Stimulated activated memory B cell treated with anti-CD40 and anti-IgM and Interleukin-4, amounts not matched to agents 10 μg/mL and 1 μg/mL and 100 μg/mL, for 72 hours (primary cell): ENCODE data around the gene OR2H1.
"Not testable (repeated sequence)": the region's sequence is repeated elsewhere in the genome, so short reads cannot be mapped to it uniquely, and the experiment has no call there.

Experiments used
- ATAC-seq: fragments of 150-1000 bp; cut with Tn5 transposase; 2 replicates; pipeline ENCODE4 v1.10.0; 2021
- H3K27ac Mint-ChIP-seq: one replicate; pipeline ENCODE4 v1.8.0; 2022; ENCODE audit warnings: mild to moderate bottlenecking, mixed read lengths
- H3K27me3 Mint-ChIP-seq: one replicate; pipeline ENCODE4 v1.8.0; 2022; ENCODE audit warnings: mixed read lengths
- H3K36me3 Mint-ChIP-seq: one replicate; pipeline ENCODE4 v1.8.0; 2022; ENCODE audit warnings: mixed read lengths
- H3K4me1 Mint-ChIP-seq: one replicate; pipeline ENCODE4 v1.8.0; 2022; ENCODE audit warnings: mixed read lengths
- H3K4me3 Mint-ChIP-seq: one replicate; pipeline ENCODE4 v1.8.0; 2022; ENCODE audit warnings: mild to moderate bottlenecking, moderate library complexity, mixed read lengths
- H3K9me3 Mint-ChIP-seq: one replicate; pipeline ENCODE4 v1.8.0; 2022; ENCODE audit warnings: mixed read lengths

The OR2H1 gene

DNA sequence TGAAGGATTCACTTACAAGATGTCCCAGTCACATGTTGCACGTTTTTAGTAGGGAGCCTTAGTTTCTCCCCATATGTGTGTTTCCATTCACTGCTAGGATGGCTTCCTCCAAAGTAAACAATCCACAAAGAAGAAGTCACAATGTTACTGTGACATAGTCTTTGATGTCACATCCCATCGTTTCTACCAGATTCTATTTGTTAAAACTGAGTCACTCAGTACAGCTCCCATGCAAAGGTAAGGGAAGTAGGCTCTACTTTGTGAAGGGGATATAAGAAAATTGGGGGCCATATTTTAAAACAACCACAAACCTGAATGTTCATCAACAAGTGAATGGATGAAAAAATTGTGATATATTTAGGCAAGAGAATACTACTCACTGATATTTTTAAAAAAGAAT, at the start of gene OR2H1, which contains the start of gene OR11A1:
Gene OR2H1, plus strand, starts transcription at position 185 of the 400 bp plus-strand sequence. CDS start 4,615 bp downstream, outside the sequence.
Gene OR11A1, minus strand, starts transcription at position 101 of the 400 bp plus-strand sequence. CDS start 29,430 bp downstream, outside the sequence.
- Mint-ChIP-seq H3K27ac (no peak within 1 kb of the TSS), H3K27me3 (peaks cover 3% of the 10 kb centered on the region), H3K36me3 (no peaks in the 10 kb centered on the region), H3K9me3 (no peaks in the 10 kb centered on the region), H3K4me1 (no peaks in the 10 kb centered on the region), H3K4me3 (no peak within 1 kb of the TSS)
- no peak for ATAC-seq

DNA sequence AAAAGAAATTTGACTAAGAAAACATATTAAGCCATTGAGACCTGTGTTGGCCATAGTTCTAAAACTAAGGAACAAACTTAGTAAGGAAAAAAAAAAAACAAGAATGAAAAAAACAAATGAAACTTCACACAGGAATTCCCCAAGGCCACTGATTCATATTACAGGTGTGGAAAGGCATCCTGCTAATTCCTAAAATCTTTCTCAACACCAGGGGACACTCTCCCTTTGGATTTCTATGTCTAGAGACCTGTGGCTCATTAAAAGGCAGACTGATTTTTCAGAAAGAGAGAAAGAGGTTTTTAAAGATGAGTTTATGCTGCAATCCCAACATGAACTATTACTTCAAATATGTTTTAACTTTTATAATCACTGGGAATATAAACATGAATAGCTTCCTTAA, 42.4 kb upstream of the OR2H1 start, which contains the start of gene OR12D1:
Gene OR12D1, plus strand, starts transcription at position 341 of the 400 bp plus-strand sequence.
- H3K27ac Mint-ChIP-seq = no peak within 1 kb of the TSS
- no peak for ATAC-seq
- no peaks in the 10 kb centered on the region for H3K36me3 Mint-ChIP-seq
- no peaks in the 10 kb centered on the region for H3K4me1 Mint-ChIP-seq
- no peak within 1 kb of the TSS for H3K4me3 Mint-ChIP-seq
- peaks cover 15% of the 10 kb centered on the region for H3K9me3 Mint-ChIP-seq
- H3K27me3 Mint-ChIP-seq = peaks cover 32% of the 10 kb centered on the region

DNA sequence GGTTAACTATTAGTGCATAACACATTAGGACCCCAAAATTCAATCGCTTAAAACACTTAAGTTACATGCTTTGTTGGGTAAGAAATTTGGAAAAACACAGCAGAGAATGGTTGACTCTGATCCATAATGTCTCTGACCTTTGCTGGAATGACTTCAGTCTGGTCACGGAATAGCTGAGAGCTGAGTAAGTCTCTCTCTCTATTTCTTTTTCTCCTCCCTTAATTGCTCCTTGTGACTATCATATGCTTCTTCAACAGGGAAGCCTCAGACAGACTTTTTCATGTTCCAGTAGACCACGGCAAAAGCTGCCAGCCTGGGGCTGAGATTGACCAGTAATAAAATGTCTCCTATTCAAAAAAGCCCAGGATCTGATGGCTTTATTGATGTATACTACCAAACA, 37.4 kb upstream of the OR2H1 start:
- Mint-ChIP-seq H3K27me3 (peaks cover 19% of the 10 kb centered on the region), H3K4me1 (no peaks in the 10 kb centered on the region), H3K4me3 (no peak overlapping the region), H3K27ac (no peak overlapping the region), H3K36me3 (no peaks in the 10 kb centered on the region), H3K9me3 (no peaks in the 10 kb centered on the region)
- no peak for ATAC-seq

DNA sequence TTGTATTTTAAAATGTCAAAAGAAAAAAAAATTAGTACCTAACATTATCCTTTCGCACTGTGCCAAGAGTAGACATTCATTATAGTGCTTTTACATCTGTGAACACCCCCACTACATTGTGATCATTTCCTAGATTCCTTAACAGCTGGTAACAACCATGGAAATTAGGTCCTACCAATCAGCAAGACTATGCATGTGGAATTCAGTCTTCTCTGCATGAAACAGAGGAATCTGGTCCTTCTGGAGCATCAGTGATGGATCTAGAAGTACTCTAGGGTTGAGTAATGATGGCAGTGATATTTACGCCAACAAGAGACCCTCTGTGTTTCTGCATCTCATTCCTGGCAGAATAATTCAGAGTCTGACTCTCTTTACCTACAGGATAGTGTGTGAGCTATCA, 32.8 kb upstream of the OR2H1 start:
- no peak overlapping the region for H3K27ac Mint-ChIP-seq
- H3K9me3 Mint-ChIP-seq = no peaks in the 10 kb centered on the region
- ATAC-seq = no peak
- H3K27me3 Mint-ChIP-seq = peaks cover 28% of the 10 kb centered on the region
- no peak overlapping the region for H3K4me3 Mint-ChIP-seq
- H3K4me1 Mint-ChIP-seq = no peaks in the 10 kb centered on the region
- no peaks in the 10 kb centered on the region for H3K36me3 Mint-ChIP-seq

DNA sequence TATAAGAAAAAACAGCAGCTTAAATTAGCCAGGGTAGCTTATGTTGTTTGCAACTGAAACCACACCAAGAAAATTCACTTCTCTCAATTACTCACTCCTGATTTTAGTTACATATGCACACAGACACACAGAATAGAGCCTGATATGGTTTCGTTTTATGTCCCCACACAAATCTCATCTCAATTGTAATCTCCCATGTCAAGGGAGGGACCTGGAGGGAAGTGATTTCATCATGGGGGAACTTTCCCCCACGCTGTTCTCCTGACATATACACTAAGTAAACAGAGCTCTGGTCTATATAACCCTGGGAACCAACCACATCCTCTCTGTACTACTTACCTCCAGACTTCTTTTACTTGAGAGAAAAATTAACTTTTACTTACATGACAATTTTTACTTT, 32.4 kb upstream of the OR2H1 start:
- no peak for ATAC-seq
- Mint-ChIP-seq H3K36me3 (no peaks in the 10 kb centered on the region), H3K4me3 (no peak overlapping the region), H3K27ac (no peak overlapping the region), H3K27me3 (peaks cover 28% of the 10 kb centered on the region), H3K4me1 (no peaks in the 10 kb centered on the region), H3K9me3 (no peaks in the 10 kb centered on the region)

DNA sequence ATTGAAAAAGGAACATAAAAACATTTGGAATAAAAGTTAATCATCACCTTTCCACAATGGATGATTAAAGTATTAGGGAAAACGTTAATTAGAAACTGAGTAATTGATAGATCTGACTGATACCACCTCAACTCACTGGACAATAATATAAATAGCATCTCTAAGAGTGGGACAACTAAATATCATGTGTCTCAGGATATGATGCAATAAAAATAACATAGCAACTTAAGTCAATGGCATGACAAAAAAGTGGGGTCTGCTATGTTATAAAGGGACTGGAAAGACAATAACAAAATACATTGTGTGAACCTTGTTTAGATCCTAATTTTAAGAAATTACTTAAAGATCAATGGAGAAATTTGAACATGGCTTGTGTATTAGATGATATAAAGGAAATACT, 31.9 kb upstream of the OR2H1 start:
- H3K36me3 Mint-ChIP-seq = no peaks in the 10 kb centered on the region
- no peaks in the 10 kb centered on the region for H3K9me3 Mint-ChIP-seq
- ATAC-seq = no peak
- no peaks in the 10 kb centered on the region for H3K4me1 Mint-ChIP-seq
- H3K27me3 Mint-ChIP-seq = peaks cover 28% of the 10 kb centered on the region
- H3K4me3 Mint-ChIP-seq = no peak overlapping the region
- H3K27ac Mint-ChIP-seq = no peak overlapping the region

DNA sequence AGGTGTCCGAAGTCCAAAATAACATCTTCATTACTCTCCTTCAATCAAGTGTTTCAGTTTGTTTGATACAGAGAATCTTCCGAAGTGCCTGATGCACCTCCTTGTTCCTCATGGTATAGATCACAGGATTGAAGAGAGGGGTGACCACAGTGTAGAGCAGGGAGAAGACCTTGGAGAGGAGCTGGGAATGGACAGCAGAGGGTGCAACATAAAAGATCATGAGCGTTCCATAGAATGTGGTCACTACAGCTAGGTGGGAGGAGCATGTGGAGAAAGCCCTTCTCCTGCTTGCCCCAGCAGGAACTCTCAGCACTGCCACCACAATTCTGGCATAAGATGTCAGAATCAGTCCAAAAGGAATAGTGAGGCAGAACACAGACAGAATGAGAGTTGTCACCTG, 30.3 kb upstream of the OR2H1 start:
- no peak for ATAC-seq
- H3K4me3 Mint-ChIP-seq = no peak overlapping the region
- no peaks in the 10 kb centered on the region for H3K4me1 Mint-ChIP-seq
- H3K36me3 Mint-ChIP-seq = no peaks in the 10 kb centered on the region
- no peaks in the 10 kb centered on the region for H3K9me3 Mint-ChIP-seq
- peaks cover 18% of the 10 kb centered on the region for H3K27me3 Mint-ChIP-seq
- H3K27ac Mint-ChIP-seq = no peak overlapping the region

DNA sequence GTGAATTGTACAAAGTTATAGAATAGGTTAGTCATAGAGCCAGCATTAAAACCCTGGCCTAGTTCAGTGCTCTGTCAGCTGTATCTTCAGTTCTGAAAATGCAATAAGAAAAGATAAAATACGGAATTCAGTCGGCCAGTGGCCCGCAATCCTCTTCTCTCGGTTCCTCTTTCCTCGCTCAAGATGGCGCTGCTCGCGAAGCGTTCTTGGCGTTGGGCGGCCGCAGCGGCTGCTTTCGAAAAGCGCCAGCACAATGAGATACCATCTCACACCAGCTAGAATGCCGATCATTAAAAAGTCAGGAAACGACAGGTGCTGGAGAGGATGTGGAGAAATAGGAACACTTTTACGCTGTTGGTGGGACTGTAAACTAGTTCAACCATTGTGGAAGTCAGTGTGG, 20.2 kb upstream of the OR2H1 start:
- H3K27me3 Mint-ChIP-seq = peaks cover 30% of the 10 kb centered on the region
- H3K4me3 Mint-ChIP-seq, H3K4me1 Mint-ChIP-seq, ATAC-seq, H3K9me3 Mint-ChIP-seq, H3K36me3 Mint-ChIP-seq, H3K27ac Mint-ChIP-seq: not testable (repeated sequence)

DNA sequence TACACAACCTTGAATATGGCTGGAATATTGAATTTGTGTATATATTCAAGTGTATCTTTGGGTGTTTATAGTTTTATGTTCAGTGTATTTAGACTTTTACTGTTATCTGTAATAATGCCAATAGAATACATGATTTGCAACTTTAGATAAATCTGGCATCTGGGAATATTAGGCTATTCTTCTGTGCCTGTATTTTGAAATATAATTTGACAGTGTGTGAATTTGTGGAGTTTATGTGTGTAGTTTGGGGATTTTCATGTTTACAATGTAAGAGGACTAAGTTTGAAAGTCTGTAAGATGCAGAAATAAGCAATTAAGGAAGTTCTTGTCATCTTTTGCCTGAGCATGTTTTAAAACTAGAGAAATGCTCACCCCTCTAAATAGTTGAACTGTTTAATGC, 17.9 kb upstream of the OR2H1 start, which contains the start of gene OR10C1:
Gene OR10C1, plus strand, starts transcription at position 301 of the 400 bp plus-strand sequence. CDS start 710 bp downstream, outside the sequence.
- no peak for ATAC-seq
- Mint-ChIP-seq H3K9me3 (no peaks in the 10 kb centered on the region), H3K36me3 (no peaks in the 10 kb centered on the region), H3K27ac (no peak within 1 kb of the TSS), H3K27me3 (peaks cover 26% of the 10 kb centered on the region), H3K4me1 (no peaks in the 10 kb centered on the region), H3K4me3 (no peak within 1 kb of the TSS)

DNA sequence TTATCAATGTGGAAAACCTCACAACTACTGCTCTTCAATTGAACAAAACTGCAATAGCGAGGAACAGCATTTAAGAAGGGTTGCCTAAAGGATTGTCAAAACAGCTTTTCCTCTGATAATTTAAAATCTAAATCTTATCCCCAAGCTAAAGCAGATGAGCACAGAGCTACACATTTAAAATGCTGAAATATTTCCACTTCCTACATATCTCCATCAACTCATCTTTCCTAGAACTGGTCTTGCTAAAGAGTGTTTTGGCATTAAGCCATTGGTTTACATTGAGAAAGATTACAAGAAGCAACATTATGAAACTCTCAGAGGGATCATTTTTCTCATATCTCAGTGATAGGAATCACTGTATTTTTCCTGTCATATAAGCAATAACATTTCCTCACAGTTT, 14.2 kb upstream of the OR2H1 start:
- peaks cover 7% of the 10 kb centered on the region for H3K9me3 Mint-ChIP-seq
- H3K27ac Mint-ChIP-seq = no peak overlapping the region
- no peaks in the 10 kb centered on the region for H3K4me1 Mint-ChIP-seq
- H3K4me3 Mint-ChIP-seq = no peak overlapping the region
- H3K27me3 Mint-ChIP-seq = peaks cover 46% of the 10 kb centered on the region
- no peaks in the 10 kb centered on the region for H3K36me3 Mint-ChIP-seq
- ATAC-seq = no peak

DNA sequence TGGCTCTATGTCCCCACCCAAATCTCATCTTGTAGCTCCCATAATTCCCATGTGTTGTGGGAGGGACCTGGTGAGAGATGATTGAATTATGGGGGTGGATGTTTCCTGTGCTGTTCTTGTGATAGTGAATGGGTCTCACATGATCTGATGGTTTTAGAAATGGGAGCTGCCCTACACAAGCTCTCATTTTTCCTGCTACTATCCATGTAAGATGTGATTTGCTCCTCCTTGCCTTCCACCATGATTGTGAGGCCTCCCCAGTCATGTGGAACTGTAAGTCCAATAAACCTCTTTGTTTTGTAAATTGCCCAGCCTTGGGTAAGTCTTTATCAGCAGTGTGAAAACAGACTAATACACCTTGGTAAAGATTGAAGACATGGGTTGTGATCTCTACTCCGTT, 12.9 kb upstream of the OR2H1 start:
- not testable (repeated sequence) for ATAC-seq, H3K9me3 Mint-ChIP-seq, H3K4me3 Mint-ChIP-seq, H3K4me1 Mint-ChIP-seq, H3K27ac Mint-ChIP-seq, H3K36me3 Mint-ChIP-seq
- H3K27me3 Mint-ChIP-seq = peaks cover 52% of the 10 kb centered on the region

DNA sequence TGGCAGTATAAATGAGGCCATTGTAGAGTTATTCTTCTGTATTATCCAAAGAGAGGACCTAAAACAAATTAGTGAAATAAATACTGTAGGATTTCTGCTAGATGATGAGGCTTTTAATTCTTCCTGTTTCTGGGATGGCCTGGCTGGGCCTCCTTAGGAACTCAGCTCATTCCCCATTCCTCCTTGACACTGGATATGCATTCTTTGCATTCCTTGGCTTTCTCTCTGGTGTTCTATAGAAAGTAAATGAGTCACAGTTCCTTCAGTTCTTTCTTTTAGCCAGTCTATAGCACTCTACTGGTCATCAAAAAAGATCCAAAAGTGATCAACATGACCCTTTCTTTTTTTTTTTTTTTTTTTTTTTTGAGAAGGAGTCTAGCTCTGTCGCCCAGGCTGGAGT, 9.3 kb upstream of the OR2H1 start:
- Mint-ChIP-seq H3K27me3 (peaks cover 41% of the 10 kb centered on the region), H3K36me3 (no peaks in the 10 kb centered on the region), H3K4me3 (no peak overlapping the region), H3K4me1 (no peaks in the 10 kb centered on the region), H3K9me3 (peaks cover 12% of the 10 kb centered on the region), H3K27ac (no peak overlapping the region)
- no peak for ATAC-seq

DNA sequence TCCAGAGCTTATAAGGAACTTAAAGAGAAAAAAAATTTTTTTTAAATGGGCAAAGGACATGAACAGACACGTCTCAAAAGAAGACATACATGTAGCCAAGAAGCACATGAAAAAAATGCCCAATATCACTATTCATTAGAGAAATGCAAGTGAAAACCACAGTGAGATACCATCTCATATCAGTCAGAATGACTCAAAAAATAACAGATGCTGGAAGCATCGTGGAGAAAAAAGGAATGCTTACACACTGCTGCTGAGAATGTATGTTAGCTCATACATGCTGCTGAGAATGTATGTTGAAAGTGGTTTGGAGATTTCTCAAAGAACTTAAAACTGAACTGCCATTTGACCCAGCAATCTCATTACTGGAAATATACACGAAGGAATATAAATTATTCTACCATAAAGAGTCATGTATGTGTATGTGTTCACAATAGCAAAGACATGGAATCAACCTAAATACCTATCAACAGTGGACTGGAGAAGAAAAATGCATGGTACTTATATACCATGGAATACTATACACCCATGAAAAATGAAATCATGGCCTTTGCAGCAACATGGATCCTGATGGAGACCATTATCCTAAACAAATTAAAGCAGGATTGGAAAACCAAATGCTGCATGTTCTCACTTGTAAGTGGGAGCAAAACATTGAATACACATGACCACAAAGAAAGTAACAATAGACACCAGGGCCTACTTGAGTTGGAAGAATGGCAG, 5.3 kb upstream of the OR2H1 start:
- Mint-ChIP-seq H3K27me3 (peaks cover 18% of the 10 kb centered on the region), H3K36me3 (no peaks in the 10 kb centered on the region), H3K9me3 (peaks cover 5% of the 10 kb centered on the region), H3K4me1 (no peaks in the 10 kb centered on the region), H3K27ac (no peak overlapping the region), H3K4me3 (no peak overlapping the region)
- no peak for ATAC-seq

DNA sequence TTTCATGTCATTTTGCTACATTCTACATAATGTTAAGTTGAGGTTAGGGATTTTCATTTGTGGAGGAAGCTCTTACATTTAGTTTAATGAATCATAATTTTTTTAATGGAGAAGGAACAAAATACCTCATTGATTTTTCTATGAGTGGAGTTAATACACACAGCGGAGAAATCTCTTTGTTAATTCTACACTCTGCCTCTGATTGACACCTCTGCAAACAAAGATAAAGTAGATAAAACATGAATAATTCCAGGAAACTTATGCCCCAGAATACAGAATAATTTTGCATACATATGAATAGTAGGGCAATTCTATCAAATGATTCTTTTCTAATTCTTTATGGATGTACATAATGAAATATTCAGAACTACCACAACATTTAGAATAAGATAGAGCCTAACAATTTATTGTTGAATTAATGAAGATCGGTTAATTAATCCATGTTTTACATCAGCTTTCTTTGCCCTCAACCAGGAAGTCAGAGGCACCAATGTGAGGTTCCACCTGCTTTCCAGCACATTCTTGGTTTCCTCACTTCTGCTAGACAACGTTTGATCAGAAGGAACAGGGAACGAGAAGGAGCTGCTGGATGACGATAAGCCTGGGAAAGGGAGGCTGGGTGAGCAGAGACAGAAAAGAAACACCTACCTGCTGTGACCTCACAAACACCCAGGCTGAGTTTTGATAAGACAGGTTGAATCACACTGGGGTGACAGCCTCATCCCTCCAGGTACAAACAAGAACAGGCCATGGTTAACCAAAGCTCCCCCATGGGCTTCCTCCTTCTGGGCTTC, 4.3 kb downstream of the OR2H1 start:
- H3K36me3 Mint-ChIP-seq = no peaks in the 10 kb centered on the region
- H3K27me3 Mint-ChIP-seq = peaks cover 11% of the 10 kb centered on the region
- H3K27ac Mint-ChIP-seq = no peak overlapping the region

DNA sequence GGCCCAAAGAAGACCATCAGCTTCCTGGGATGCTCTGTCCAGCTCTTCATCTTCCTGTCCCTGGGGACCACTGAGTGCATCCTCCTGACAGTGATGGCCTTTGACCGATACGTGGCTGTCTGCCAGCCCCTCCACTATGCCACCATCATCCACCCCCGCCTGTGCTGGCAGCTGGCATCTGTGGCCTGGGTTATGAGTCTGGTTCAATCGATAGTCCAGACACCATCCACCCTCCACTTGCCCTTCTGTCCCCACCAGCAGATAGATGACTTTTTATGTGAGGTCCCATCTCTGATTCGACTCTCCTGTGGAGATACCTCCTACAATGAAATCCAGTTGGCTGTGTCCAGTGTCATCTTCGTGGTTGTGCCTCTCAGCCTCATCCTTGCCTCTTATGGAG, 5.1 kb downstream of the OR2H1 start:
- no peaks in the 10 kb centered on the region for H3K4me1 Mint-ChIP-seq
- H3K36me3 Mint-ChIP-seq = no peaks in the 10 kb centered on the region
- no peak overlapping the region for H3K4me3 Mint-ChIP-seq
- peaks cover 11% of the 10 kb centered on the region for H3K27me3 Mint-ChIP-seq
- H3K9me3 Mint-ChIP-seq = no peaks in the 10 kb centered on the region
- H3K27ac Mint-ChIP-seq = no peak overlapping the region
- peak; percentile 38 for ATAC-seq

More for the DNA sequence above, 4.3 kb downstream of the OR2H1 start:
- H3K9me3 Mint-ChIP-seq = no peaks in the 10 kb centered on the region
- ATAC-seq = no peak
- H3K4me1 Mint-ChIP-seq = no peaks in the 10 kb centered on the region
- no peak overlapping the region for H3K4me3 Mint-ChIP-seq

DNA sequence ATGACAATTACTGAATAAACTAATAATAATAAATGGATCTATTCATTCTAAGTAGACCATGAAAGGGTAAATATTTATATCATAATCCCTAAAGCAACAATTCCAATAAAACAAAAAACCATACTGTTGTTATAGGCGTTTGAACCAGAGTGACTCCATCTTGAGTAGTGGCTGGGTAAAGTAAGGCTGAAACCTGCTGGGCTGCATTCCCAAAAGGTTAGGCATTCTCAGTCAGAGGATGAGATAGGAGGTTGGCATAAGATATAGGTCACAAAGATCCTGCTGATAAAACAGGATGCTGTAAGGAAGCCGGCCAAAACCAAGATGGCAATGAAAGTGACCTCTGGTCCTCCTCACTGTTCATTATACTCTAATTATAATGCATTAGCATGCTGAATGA, 8.3 kb downstream of the OR2H1 start:
- H3K4me3 Mint-ChIP-seq = no peak overlapping the region
- H3K4me1 Mint-ChIP-seq = no peaks in the 10 kb centered on the region
- H3K36me3 Mint-ChIP-seq = no peaks in the 10 kb centered on the region
- no peak for ATAC-seq
- no peaks in the 10 kb centered on the region for H3K9me3 Mint-ChIP-seq
- peaks cover 27% of the 10 kb centered on the region for H3K27me3 Mint-ChIP-seq
- H3K27ac Mint-ChIP-seq = no peak overlapping the region
